DOHH2 (cell line): ENCODE results near the gene B3GALNT1.

Source experiments
- EZH2phosphoT487 ChIP-seq: fragments of 200-600 bp; sonication (generic); IDR thresholded peaks from 2 replicates; pipeline ENCODE4 v1.6.1; 2017; ENCODE audit warnings: borderline replicate concordance, mild to moderate bottlenecking, antibody characterized with exemption, low read length, moderate library complexity, mixed read lengths
- TF ChIP-seq, protein P1 (sequence below): fragments of 200-600 bp; sonication (generic); IDR thresholded peaks from one replicate; pipeline ENCODE4 v1.5.1; 2014; ENCODE audit warnings: antibody characterized with exemption, mild to moderate bottlenecking, low read depth, low read length; ENCODE audit not compliant: poor library complexity, severe bottlenecking

DNA sequence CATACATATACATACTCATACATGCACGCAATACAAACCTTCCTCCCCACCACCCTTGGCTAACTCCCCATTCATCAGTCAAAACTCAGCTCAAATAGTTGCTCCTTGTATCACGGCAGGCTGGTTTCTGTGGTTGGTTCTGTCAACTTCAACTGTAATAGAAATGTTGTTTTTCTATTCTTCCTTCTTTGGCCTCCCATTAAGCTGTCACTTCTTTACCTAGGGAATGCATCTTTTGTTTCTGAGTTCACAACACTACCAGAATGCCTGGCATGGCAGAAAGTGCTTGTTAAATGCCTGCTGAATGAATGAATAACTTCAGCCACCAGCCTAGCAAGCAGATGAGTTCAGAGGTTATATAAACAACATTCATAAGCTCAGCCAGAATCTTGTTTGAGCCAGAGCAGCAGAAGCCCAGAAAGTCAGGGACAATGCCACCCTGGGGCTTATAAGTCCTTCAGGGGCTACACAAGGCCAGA is 63.1 kb downstream of the B3GALNT1 start:
- TF ChIP-seq, protein P1, sequence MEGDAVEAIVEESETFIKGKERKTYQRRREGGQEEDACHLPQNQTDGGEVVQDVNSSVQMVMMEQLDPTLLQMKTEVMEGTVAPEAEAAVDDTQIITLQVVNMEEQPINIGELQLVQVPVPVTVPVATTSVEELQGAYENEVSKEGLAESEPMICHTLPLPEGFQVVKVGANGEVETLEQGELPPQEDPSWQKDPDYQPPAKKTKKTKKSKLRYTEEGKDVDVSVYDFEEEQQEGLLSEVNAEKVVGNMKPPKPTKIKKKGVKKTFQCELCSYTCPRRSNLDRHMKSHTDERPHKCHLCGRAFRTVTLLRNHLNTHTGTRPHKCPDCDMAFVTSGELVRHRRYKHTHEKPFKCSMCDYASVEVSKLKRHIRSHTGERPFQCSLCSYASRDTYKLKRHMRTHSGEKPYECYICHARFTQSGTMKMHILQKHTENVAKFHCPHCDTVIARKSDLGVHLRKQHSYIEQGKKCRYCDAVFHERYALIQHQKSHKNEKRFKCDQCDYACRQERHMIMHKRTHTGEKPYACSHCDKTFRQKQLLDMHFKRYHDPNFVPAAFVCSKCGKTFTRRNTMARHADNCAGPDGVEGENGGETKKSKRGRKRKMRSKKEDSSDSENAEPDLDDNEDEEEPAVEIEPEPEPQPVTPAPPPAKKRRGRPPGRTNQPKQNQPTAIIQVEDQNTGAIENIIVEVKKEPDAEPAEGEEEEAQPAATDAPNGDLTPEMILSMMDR: no peak
- TF ChIP-seq EZH2phosphoT487: no peak
